HG03432 (cell line): ENCODE data around the gene NR2C1.
"Not testable (repeated sequence)": the region's sequence is repeated elsewhere in the genome, so short reads cannot be mapped to it uniquely, and the experiment has no call there.

Experiments used
- ATAC-seq: cut with Tn5 transposase; IDR thresholded peaks from one replicate; pipeline ENCODE4 v1.9.1; 2021; ENCODE audit warnings: mild to moderate bottlenecking, moderate library complexity; ENCODE audit not compliant: unreplicated experiment

NR2C1 gene

GRCh38 chr12:95072900-95073697 is at the start of gene NR2C1:
TSS of gene NR2C1 (minus strand) at chr12:95073618. CDS start at chr12:95067384, 6,234 bp downstream.
- ATAC-seq = peak; percentile 92

DNA sequence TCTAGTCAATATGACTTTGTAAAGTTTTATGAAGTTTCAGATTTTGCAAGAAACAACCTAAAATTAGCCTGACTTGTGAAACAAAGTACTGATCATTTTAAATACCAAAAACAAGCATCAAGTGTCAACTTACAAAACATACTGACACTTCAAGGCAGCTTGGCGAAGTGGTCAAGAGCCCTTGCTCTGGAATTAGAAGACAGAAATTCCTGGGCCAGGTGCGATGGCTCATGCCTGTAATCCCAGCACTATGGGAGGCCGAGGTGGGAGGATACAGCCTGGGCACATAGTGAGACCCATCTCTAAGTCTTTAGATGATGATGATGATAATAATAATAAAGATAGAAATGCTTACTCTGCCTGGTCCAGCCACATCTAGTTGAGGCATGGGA is 45.4 kb upstream of the NR2C1 start:
- no peak for ATAC-seq

DNA sequence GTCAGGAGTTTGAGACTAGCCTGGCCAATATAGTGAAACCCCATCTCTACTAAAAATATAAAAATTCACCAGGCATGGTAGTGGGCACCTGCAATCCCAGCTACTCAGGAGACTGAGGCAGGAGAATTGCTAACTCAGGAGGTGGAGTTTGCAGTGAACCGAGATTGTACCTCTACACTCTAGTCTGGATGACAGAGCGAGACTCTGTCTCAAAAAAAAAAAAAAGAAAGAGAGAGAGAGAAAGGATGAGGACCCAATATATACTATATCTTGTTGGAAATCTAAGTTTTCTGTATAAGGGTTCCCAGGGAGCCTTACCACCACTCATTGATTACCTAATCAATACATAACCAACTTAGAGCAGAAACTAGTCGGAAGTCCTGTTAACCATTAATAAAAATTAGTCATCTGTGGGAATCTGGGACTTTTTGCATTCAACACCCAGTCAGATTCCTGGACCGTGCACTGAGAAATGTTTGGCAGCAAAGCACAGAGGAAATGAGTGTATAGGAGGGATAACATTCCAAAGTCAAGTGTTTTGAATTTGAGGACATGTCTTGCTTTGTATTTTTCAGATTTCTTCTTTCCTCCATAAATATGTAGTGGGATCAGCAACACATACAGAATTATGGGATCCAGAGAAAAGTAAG is 44.8 kb upstream of the NR2C1 start:
- no peak for ATAC-seq

GRCh38 chr12:95117178-95117599 is 43.8 kb upstream of the NR2C1 start:
- peak; percentile 85 for ATAC-seq

DNA sequence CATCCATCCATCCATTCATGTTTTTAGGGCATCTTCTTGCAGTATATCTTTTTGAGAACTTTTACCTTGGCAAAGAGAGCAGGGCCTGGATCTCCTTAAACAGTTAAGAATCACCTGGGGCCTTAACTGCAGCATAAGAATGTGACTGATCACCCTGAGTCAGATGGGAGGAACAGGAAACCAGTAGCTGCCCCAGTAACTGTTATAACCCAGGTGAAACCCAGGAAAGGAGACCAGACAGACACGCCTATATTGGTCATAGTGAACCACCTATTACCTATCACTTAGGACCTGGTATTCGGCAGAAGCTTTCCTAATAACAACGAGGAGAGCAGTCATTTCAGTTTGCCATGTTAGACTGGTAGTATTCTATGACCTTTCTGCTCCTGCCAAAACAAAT is 43.4 kb upstream of the NR2C1 start:
- peak; percentile 78 for ATAC-seq

GRCh38 chr12:95116341-95116740 is 42.9 kb upstream of the NR2C1 start:
- no peak for ATAC-seq

DNA sequence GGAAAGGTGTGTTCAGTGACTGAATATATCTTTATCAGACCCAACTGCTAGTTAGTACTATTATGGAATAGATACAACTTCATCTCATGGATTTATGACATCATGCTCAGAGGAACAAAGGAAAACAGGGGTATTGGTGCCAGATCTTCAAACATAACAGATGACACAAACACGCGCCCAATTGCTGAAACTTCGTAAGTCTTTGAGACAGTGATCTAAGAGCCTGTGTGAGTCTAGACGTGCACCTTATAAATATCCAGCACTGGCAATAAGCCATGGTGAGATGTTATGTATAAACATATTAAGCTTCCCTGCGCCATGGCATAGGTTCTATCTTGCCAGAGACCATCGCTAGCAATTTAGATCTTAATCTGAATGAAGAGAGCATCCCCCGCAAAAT is 42.2 kb upstream of the NR2C1 start:
- ATAC-seq = no peak

- ATAC-seq = no peak
These were observed 41.5 kb upstream of the NR2C1 start for GRCh38 chr12:95114766-95115405.

DNA sequence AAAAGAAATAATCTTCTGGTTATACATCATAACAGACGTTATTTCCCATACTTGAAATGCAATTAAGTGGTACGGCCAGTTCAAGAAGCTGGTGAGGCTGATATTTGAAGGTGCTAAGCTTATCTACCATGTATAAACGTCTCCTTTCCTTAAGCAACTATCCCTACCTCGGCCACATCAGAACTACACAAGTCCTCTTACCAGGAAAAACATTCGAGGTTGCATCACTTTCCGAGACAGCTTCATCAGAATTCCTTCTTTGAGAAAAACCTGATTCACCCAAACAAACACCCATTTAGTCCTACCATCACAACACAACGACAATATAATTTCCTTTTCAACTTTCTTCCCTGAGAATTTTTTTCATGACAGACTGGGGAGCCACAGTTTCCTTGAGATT is 33.9 kb upstream of the NR2C1 start:
- no peak for ATAC-seq

GRCh38 chr12:95105540-95105939 is 32.1 kb upstream of the NR2C1 start:
- no peak for ATAC-seq

GRCh38 chr12:95104919-95105452 is 31.6 kb upstream of the NR2C1 start:
- ATAC-seq = no peak

- ATAC-seq = peak; percentile 97
These were observed 29.7 kb upstream of the NR2C1 start for GRCh38 chr12:95102916-95103671.

DNA sequence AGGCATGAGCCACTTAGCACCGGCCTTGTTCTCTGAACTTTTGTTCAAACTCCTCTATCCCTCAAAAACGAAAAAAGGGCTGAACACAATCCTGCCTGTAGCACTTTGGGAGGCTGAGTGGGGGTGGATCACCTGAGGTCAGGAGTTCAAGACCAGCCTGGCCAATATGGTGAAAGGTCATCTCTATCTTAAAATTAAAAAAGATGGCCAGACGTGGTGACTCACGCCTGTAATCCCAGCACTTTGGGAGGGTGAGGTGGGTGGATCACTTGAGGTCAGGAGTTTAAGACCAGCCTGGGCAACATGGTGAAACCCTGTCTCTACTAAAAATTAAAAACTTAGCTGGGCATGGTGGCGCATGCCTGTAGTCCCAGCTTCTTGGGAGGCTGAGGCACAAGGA is 28.5 kb upstream of the NR2C1 start:
- ATAC-seq = not testable (repeated sequence)

DNA sequence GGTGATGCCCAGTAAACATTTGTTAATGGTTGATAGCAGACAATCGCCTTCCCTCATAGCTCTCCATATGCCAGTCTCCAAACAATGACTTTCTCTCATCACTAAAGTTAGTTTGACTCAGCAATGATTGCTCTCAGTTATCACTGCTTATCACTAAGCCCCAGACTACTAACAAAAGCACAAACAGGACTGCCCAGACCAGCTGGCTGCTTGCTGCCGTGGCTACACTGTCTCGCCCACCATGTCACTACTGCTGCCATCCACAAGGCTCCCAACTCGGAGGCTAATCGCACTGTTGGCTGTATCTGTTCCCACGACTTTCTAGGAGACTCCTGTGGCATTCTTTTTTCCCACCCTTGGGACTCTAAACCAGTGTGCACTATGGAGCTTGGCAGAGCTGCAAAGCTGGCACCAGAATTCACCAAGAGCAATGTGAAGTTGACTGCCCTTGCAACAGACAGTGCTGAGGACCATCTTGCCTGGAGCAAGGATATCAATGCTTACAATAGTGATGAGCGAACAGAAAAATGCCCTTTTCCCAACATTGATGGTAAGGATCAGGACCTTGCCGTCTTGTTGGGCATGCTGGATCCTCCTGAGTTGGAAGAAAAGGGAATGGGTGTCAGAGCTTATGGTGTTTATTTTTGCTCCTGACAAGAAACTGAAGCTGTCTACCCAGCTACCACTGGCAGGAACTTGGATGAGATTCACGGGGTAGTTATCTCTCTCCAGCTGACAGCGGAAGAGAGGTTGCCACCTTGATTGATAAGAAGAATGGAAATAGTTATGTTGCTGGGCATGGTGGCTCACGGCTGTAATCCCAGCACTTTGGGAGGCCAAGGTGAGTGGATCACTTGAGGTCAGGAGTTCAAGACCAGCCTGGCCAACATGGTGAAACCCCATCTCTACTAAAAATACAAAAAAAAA is 27.1 kb upstream of the NR2C1 start:
- no peak for ATAC-seq

- ATAC-seq = no peak
These were observed 25.9 kb upstream of the NR2C1 start for GRCh38 chr12:95099270-95099790.

DNA sequence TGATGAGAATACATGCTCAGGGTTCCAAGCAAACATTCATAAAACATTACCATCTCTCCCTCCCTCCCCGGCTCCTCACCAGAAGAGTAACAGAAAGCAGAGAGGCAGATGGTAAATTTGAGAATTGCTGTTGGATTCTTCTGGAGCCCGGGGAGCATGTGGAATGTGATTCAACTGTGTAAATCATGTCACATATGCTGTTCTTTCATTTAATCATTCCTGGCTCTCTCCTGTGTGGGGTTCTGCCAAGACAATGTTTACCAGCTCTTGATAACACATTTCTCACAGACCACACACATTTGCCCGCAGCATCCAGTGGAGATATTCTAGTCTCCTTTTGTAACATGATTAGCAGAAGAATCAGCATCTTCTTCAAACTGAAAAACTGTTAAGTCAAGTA is 23.4 kb upstream of the NR2C1 start:
- no peak for ATAC-seq

DNA sequence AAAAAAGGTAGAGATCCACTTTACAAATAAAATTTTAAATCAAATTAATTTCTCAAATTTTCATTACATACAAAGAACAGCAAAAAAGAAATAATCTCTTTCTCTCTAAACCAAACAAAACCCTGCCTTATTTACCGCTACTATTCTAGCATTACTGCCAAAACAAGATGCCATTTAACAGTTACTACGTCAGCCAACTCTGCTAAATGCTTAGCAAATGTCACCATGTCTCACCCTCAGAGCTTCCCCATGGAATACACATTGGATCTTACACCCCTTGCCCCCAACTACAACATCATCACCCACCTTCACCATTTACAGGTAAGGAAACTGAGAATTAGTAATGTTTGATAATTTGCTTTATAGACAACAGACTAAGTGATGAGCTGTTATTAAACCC is 23.0 kb upstream of the NR2C1 start:
- no peak for ATAC-seq

DNA sequence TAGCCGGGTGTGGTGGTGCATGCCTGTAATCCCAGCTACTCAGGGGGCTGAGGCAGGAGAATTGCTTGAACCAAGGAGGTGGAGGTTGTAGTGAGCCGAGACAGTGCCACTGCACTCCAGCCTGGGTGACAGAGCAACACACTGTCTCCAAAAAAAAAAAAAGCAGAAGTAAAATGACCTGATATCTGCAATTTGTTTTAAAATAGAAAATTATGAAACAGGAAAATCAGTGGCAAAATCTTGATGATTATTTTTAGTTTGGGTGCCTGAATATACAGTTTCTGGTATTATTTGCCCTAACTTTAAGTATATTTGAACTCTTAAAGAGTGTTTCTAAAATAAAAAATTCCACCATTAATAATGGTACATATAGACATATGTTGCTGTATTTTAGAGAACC is 22.4 kb upstream of the NR2C1 start:
- ATAC-seq = not testable (repeated sequence)

DNA sequence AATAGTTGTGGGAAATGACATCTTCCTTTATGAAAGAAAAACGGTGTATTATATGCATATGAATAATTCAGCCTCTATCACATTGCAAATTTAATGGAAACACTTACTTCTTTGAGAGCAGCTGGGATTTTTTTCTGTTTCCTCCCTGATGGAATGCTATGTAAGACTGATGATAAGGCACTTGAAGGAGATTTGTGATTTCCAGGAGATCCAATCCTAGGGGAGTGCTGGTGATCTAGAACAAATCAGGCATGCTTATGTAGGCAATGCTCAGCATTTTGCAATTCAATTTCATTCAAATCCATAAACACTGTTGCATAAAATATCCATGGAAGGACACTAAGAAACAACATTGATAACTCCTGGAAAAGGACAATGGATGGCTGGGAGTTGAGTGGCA is 16.0 kb upstream of the NR2C1 start:
- ATAC-seq = no peak

GRCh38 chr12:95088379-95088778 is 15.0 kb upstream of the NR2C1 start:
- peak; percentile 86 for ATAC-seq
